Prostate gland (tissue), 2 donors: Measurements from ENCODE around the gene ENAH. TPM values are rescaled to one million over a fixed set of nuclear protein-coding genes. Genes with fewer than 3 reads are reported as not detected.

Experiments
- DNase-seq: peaks from one replicate; pipeline ENCODE4 v3.0.0-alpha.2; 2019; ENCODE audit warnings: low spot score
- H3K27ac ChIP-seq, 2 donors: fragments of 200-600 bp; sonication (generic); 2 replicates each; pipeline ENCODE4 v1.5.1; 2017 to 2019
- H3K27me3 ChIP-seq: fragments of 200-600 bp; sonication (generic); replicated peaks from 2 replicates; pipeline ENCODE4 v1.5.1; 2019; ENCODE audit not compliant: insufficient read depth
- H3K36me3 ChIP-seq, 2 donors: fragments of 200-600 bp; sonication (generic); 1 replicate in 1 of 2; 2 replicates in 1 of 2; pipeline versions ENCODE4 v1.5.1 to v1.8.1; 2017 to 2019
- H3K4me1 ChIP-seq: fragments of 200-600 bp; sonication (generic); replicated peaks from 2 replicates; pipeline ENCODE4 v1.5.1; 2019
- H3K4me3 ChIP-seq, 2 donors: fragments of 200-600 bp; sonication (generic); 2 replicates each; pipeline ENCODE4 v1.5.1; 2017 to 2019
- H3K9me3 ChIP-seq: fragments of 200-600 bp; sonication (generic); 2 replicates; pipeline ENCODE4 v1.5.1; 2017
- POLR2A ChIP-seq: fragments of 450-650 bp; IDR thresholded peaks from one replicate; pipeline ENCODE4 v1.6.1; 2016; ENCODE audit warnings: antibody characterized with exemption, mild to moderate bottlenecking
- POLR2AphosphoS5 ChIP-seq: sonication (generic); formaldehyde crosslinking; IDR thresholded peaks from one replicate; pipeline ENCODE4 v1.6.1; 2017; ENCODE audit warnings: antibody characterized with exemption
- WGBS: methylation state at CpG from one replicate; pipeline ENCODE4 v1.1.5; 2018; 5-methylcytosine and 5-hydroxymethylcytosine counted together
- intact Hi-C: fragments of 100-400 bp; cut with DNase I; formaldehyde crosslinking; loops from one replicate; pipeline ENCODE4 v1.14.2; 2022
- total RNA-seq, 2 donors: library from RNA; depleted of rRNA; stranded (reverse); fragments of >200 nt; gene quantifications; one replicate each; pipeline ENCODE4 v1.1.0, GENCODE V29; 2016
- TF ChIP-seq, protein P1 (sequence below), 4 experiments: fragments of 200-600 bp in 2 of 4; fragments of 450-650 bp in 2 of 4; sonication (generic) in 2 of 4; IDR thresholded peaks; 1 replicate in 3 of 4; 2 replicates in 1 of 4; pipeline ENCODE4 v1.5.1; 2016 to 2019; ENCODE audit warnings: antibody characterized with exemption in 4 of 4, mild to moderate bottlenecking in 2 of 4, moderate library complexity in 2 of 4

Gene ENAH
- total RNA-seq, 2 donors from 2014 or later = 36.4 to 93.6 TPM

DNA sequence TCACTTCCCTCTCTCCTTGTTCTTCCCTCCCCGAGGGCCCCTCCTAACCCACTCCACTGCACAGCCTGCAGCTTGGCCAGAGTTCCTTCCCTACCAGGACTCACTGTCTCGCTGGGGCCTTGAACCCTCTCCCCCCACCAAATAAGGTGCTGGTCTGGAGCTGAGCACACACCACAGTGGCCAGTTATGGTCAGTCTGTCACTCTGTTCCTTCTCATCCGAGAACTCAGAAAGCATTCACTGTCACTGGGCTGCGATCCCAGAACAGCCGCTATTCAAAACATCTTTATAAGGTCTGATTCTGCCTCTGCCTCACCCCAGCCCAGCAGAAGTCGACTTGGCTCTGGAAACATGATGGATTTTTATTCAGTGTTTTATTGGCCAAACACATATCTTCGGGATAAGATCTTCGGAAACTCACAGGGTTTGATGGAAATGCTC lies 205.3 kb downstream of the ENAH start:
- 13% methylated on average over 8 of the region's 8 CpGs for WGBS
- Histone ChIP-seq H3K36me3 (no peaks in the 10 kb centered on the region), H3K4me1 (peaks cover 2% of the 10 kb centered on the region), H3K27ac (peak overlapping the region; percentile 68 to 70), H3K4me3 (no peak overlapping the region), H3K9me3 (no peaks in the 10 kb centered on the region), H3K27me3 (no peaks in the 10 kb centered on the region)
- DNase-seq = peak; percentile 72
- TF ChIP-seq POLR2AphosphoS5 = peak; percentile 70
- TF ChIP-seq, protein P1, sequence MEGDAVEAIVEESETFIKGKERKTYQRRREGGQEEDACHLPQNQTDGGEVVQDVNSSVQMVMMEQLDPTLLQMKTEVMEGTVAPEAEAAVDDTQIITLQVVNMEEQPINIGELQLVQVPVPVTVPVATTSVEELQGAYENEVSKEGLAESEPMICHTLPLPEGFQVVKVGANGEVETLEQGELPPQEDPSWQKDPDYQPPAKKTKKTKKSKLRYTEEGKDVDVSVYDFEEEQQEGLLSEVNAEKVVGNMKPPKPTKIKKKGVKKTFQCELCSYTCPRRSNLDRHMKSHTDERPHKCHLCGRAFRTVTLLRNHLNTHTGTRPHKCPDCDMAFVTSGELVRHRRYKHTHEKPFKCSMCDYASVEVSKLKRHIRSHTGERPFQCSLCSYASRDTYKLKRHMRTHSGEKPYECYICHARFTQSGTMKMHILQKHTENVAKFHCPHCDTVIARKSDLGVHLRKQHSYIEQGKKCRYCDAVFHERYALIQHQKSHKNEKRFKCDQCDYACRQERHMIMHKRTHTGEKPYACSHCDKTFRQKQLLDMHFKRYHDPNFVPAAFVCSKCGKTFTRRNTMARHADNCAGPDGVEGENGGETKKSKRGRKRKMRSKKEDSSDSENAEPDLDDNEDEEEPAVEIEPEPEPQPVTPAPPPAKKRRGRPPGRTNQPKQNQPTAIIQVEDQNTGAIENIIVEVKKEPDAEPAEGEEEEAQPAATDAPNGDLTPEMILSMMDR (IDR thresholded peaks at IDR 0.05) = no peak
- no peak for TF ChIP-seq POLR2A
- intact Hi-C loops = loop anchor here (10.0 kb wide), 1 partner anchor 943 kb away; no protein-coding TSS in a partner anchor

GRCh38 chr1:225446981-225447615 lies 205.8 kb downstream of the ENAH start:
- no peak for DNase-seq
- H3K36me3 ChIP-seq = no peaks in the 10 kb centered on the region
- H3K27me3 ChIP-seq = no peaks in the 10 kb centered on the region
- 54% methylated on average over 9 of the region's 9 CpGs for whole genome bisulfite sequencing
- H3K4me1 ChIP-seq = peaks cover 2% of the 10 kb centered on the region
- H3K9me3 ChIP-seq = no peaks in the 10 kb centered on the region
- no peak overlapping the region for H3K4me3 ChIP-seq
- TF ChIP-seq, protein P1 (IDR thresholded peaks at IDR 0.05) = no peak
- TF ChIP-seq POLR2A (no peak), POLR2AphosphoS5 (no peak)
- intact Hi-C loops = loop anchor here (10.0 kb wide), 1 partner anchor 942 kb away; no protein-coding TSS in a partner anchor
- H3K27ac ChIP-seq = peak overlapping the region; percentile 68 to 70

DNA sequence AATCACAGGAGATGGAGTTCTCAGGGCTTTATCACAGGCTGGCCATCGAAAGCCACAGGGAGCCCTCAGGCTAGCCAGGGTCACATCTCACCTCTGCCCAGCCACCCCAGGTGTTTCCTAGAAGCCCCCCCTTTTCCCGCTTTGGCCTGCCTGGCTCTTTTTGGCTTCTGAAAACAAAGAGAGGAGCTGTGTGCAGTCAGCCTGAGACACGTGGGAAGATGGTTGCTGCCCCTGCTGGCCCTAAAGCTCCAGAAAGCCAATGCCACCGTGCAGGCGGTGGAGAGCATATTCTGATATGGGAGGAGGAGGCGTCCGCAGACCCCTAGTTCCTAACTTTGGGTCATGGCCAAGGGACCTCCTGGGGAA lies 206.3 kb downstream of the ENAH start:
- H3K27me3 ChIP-seq = no peaks in the 10 kb centered on the region

GRCh38 chr1:225445639-225446594 lies 207.0 kb downstream of the ENAH start:
- no peak for DNase-seq
- H3K27me3 ChIP-seq = no peaks in the 10 kb centered on the region
- peaks cover 2% of the 10 kb centered on the region for H3K4me1 ChIP-seq
- intact Hi-C loops = loop anchor here (10.0 kb wide), 1 partner anchor 941 kb away; no protein-coding TSS in a partner anchor
- H3K27ac ChIP-seq = peak overlapping the region; percentile 68 to 70
- H3K9me3 ChIP-seq = no peaks in the 10 kb centered on the region
- TF ChIP-seq POLR2A (no peak), POLR2AphosphoS5 (peak; percentile 51)
- TF ChIP-seq, protein P1 (IDR thresholded peaks at IDR 0.05) = no peak
- WGBS = 49% methylated on average over 9 of the region's 9 CpGs
- no peaks in the 10 kb centered on the region for H3K36me3 ChIP-seq
- no peak overlapping the region for H3K4me3 ChIP-seq

More for the DNA sequence above, 206.3 kb downstream of the ENAH start:
- no peak for DNase-seq
- TF ChIP-seq, protein P1 (IDR thresholded peaks at IDR 0.05) = no peak
- TF ChIP-seq POLR2A = no peak
- TF ChIP-seq POLR2AphosphoS5 = no peak
- Histone ChIP-seq H3K9me3 (no peaks in the 10 kb centered on the region), H3K27ac (peak overlapping the region; percentile 68 to 70), H3K4me1 (peaks cover 2% of the 10 kb centered on the region), H3K4me3 (no peak overlapping the region), H3K36me3 (no peaks in the 10 kb centered on the region)
- intact Hi-C loops = loop anchor here (10.0 kb wide), 1 partner anchor 942 kb away; no protein-coding TSS in a partner anchor
- WGBS = 62% methylated on average over 7 of the region's 7 CpGs
